ENCODE measurements around the gene ARHGEF1. TPM values are rescaled to one million over a fixed set of nuclear protein-coding genes. Genes with fewer than 3 reads are reported as not detected.
"Not testable (repeated sequence)": the region's sequence is repeated elsewhere in the genome, so short reads cannot be mapped to it uniquely, and the experiment has no call there.

Gene ARHGEF1
- total RNA-seq, 1 donor from 2014 or later: 73.1 TPM

GRCh38 chr19:41937525-41938468 is 54.8 kb downstream of the ARHGEF1 start:
- Histone ChIP-seq H2AFZ (ENCODE audit: low read depth, low read length) (no peak overlapping the region), H4K20me1 (ENCODE audit: insufficient read depth, low read length) (peaks cover 22% of the 10 kb centered on the region), H3K27me3 (ENCODE audit: insufficient read depth, low read length) (peaks cover 35% of the 10 kb centered on the region), H3K9me3 (ENCODE audit: insufficient read depth, low read depth, low read length) (no peaks in the 10 kb centered on the region), H3K27ac (ENCODE audit: low read depth, low read length) (no peak overlapping the region), H3K36me3 (ENCODE audit: insufficient read depth, low read length) (no peaks in the 10 kb centered on the region), H3K4me2 (ENCODE audit: low read length) (no peak overlapping the region), H3K79me2 (ENCODE audit: insufficient read depth, low read length) (no peaks in the 10 kb centered on the region), H3K4me3 (ENCODE audit: insufficient read depth, low read depth, low read length) (no peak overlapping the region), H3K9ac (ENCODE audit: low read length) (no peak overlapping the region), H3K4me1 (ENCODE audit: insufficient read depth, low read length) (peaks cover 18% of the 10 kb centered on the region)
- H3K4me1 Mint-ChIP-seq (ENCODE audit: low read depth, unreplicated experiment): peaks cover 15% of the 10 kb centered on the region
- H3K27ac Mint-ChIP-seq (ENCODE audit: unreplicated experiment): peak overlapping the region; percentile 12
- peak overlapping the region; percentile 6 for H3K4me3 Mint-ChIP-seq (ENCODE audit: unreplicated experiment)
- TF ChIP-seq EZH2 (IDR thresholded peaks at IDR 0.05; ENCODE audit: insufficient read depth, low read length): no peak
- TF ChIP-seq CTCF (IDR thresholded peaks at IDR 0.05; ENCODE audit: insufficient read depth, low read depth, low read length): no peak
- DNase-seq (ENCODE audit: low read depth): no peak
- peaks cover 5% of the 10 kb centered on the region for H3K9me3 Mint-ChIP-seq (ENCODE audit: unreplicated experiment)
- peaks cover 45% of the 10 kb centered on the region for H3K27me3 Mint-ChIP-seq (ENCODE audit: low read depth, unreplicated experiment)
- FAIRE-seq: no peak
- H3K36me3 Mint-ChIP-seq (ENCODE audit: low read depth, unreplicated experiment): peaks cover 6% of the 10 kb centered on the region

- H3K9me3 Mint-ChIP-seq (ENCODE audit: unreplicated experiment); H3K4me3 Mint-ChIP-seq (ENCODE audit: unreplicated experiment); H3K9ac ChIP-seq (ENCODE audit: low read length); H3K27ac Mint-ChIP-seq (ENCODE audit: unreplicated experiment); H3K4me2 ChIP-seq (ENCODE audit: low read length); H3K27ac ChIP-seq (ENCODE audit: low read depth, low read length); FAIRE-seq; H3K4me1 Mint-ChIP-seq (ENCODE audit: low read depth, unreplicated experiment); H3K36me3 Mint-ChIP-seq (ENCODE audit: low read depth, unreplicated experiment); H3K36me3 ChIP-seq (ENCODE audit: insufficient read depth, low read length); H3K4me3 ChIP-seq (ENCODE audit: insufficient read depth, low read depth, low read length); DNase-seq (ENCODE audit: low read depth); H3K9me3 ChIP-seq (ENCODE audit: insufficient read depth, low read depth, low read length); H2AFZ ChIP-seq (ENCODE audit: low read depth, low read length); H3K79me2 ChIP-seq (ENCODE audit: insufficient read depth, low read length): not testable (repeated sequence)
- H4K20me1 ChIP-seq (ENCODE audit: insufficient read depth, low read length): peaks cover 13% of the 10 kb centered on the region
- peaks cover 35% of the 10 kb centered on the region for H3K27me3 Mint-ChIP-seq (ENCODE audit: low read depth, unreplicated experiment)
- peaks cover 20% of the 10 kb centered on the region for H3K27me3 ChIP-seq (ENCODE audit: insufficient read depth, low read length)
- H3K4me1 ChIP-seq (ENCODE audit: insufficient read depth, low read length): peaks cover 18% of the 10 kb centered on the region
These were observed 56.2 kb downstream of the ARHGEF1 start for GRCh38 chr19:41939209-41939608.

- FAIRE-seq: no peak
- Histone ChIP-seq H3K36me3 (ENCODE audit: insufficient read depth, low read length) (no peaks in the 10 kb centered on the region), H4K20me1 (ENCODE audit: insufficient read depth, low read length) (peaks cover 9% of the 10 kb centered on the region), H3K4me3 (ENCODE audit: insufficient read depth, low read depth, low read length) (peak overlapping the region; percentile 61), H2AFZ (ENCODE audit: low read depth, low read length) (peak overlapping the region; percentile 81), H3K27ac (ENCODE audit: low read depth, low read length) (no peak overlapping the region), H3K27me3 (ENCODE audit: insufficient read depth, low read length) (peaks cover 13% of the 10 kb centered on the region), H3K9me3 (ENCODE audit: insufficient read depth, low read depth, low read length) (no peaks in the 10 kb centered on the region), H3K9ac (ENCODE audit: low read length) (peak overlapping the region; percentile 78), H3K4me1 (ENCODE audit: insufficient read depth, low read length) (peaks cover 18% of the 10 kb centered on the region), H3K4me2 (ENCODE audit: low read length) (peak overlapping the region; percentile 95), H3K79me2 (ENCODE audit: insufficient read depth, low read length) (no peaks in the 10 kb centered on the region)
- Mint-ChIP-seq H3K36me3 (ENCODE audit: low read depth, unreplicated experiment) (peaks cover 8% of the 10 kb centered on the region), H3K9me3 (ENCODE audit: unreplicated experiment) (peaks cover 5% of the 10 kb centered on the region), H3K4me3 (ENCODE audit: unreplicated experiment) (peak overlapping the region; percentile 84), H3K4me1 (ENCODE audit: low read depth, unreplicated experiment) (peaks cover 8% of the 10 kb centered on the region), H3K27me3 (ENCODE audit: low read depth, unreplicated experiment) (peaks cover 33% of the 10 kb centered on the region), H3K27ac (ENCODE audit: unreplicated experiment) (no peak overlapping the region)
- no peak for DNase-seq (ENCODE audit: low read depth)
- TF ChIP-seq EZH2 (IDR thresholded peaks at IDR 0.05; ENCODE audit: insufficient read depth, low read length): peak; percentile 66
- no peak for TF ChIP-seq CTCF (IDR thresholded peaks at IDR 0.05; ENCODE audit: insufficient read depth, low read depth, low read length)
These were observed 57.1 kb downstream of the ARHGEF1 start for GRCh38 chr19:41939861-41940730.

All from astrocyte (in vitro differentiated cells and primary cell).